ENCODE results near the gene SPTB.

- TF ChIP-seq POLR2AphosphoS5 (IDR thresholded peaks at IDR 0.05; ENCODE audit: insufficient read depth in 1 of 2, low read depth in 1 of 2) = no peak
- TF ChIP-seq CTCF (IDR thresholded peaks at IDR 0.05) = no peak
Observed at GRCh38 chr14:64756712-64757111, 123.0 kb downstream of the SPTB start.
